Endothelial cell of umbilical vein (primary cell): ENCODE measurements around the gene RARA.

Source experiments
- EZH2 ChIP-seq: IDR thresholded peaks from 2 replicates; pipeline ENCODE4 v1.6.1; 2012; ENCODE audit warnings: borderline replicate concordance, low read depth, mild to moderate bottlenecking, moderate library complexity, low read length, inconsistent platforms; ENCODE audit not compliant: severe bottlenecking
- GATA2 ChIP-seq: IDR thresholded peaks from 2 replicates; pipeline ENCODE4 v1.7.0; 2011; ENCODE audit warnings: low read depth, mild to moderate bottlenecking, moderate library complexity, mixed read lengths, low read length; ENCODE audit not compliant: insufficient read length, insufficient read depth
- POLR2A ChIP-seq: IDR thresholded peaks from 2 replicates; pipeline ENCODE4 v1.6.1; 2012; ENCODE audit warnings: low read depth, mild to moderate bottlenecking, control low read depth, low read length
- POLR2AphosphoS5 ChIP-seq: IDR thresholded peaks from 2 replicates; pipeline ENCODE4 v1.6.1; 2012; ENCODE audit warnings: low read depth, mild to moderate bottlenecking, control low read depth, low read length, moderate library complexity; ENCODE audit not compliant: insufficient read depth
- TF ChIP-seq, protein P1 (sequence below), 2 donors: IDR thresholded peaks; 1 replicate in 1 of 2; 2 replicates in 1 of 2; pipeline ENCODE4 v1.5.1; 2011; ENCODE audit warnings: low read length in 2 of 2, mild to moderate bottlenecking in 2 of 2, moderate library complexity in 2 of 2, control low read depth in 1 of 2, inconsistent platforms in 1 of 2, low read depth in 1 of 2; ENCODE audit not compliant: insufficient read depth in 1 of 2; ENCODE audit errors: extremely low read depth in 1 of 2

DNA sequence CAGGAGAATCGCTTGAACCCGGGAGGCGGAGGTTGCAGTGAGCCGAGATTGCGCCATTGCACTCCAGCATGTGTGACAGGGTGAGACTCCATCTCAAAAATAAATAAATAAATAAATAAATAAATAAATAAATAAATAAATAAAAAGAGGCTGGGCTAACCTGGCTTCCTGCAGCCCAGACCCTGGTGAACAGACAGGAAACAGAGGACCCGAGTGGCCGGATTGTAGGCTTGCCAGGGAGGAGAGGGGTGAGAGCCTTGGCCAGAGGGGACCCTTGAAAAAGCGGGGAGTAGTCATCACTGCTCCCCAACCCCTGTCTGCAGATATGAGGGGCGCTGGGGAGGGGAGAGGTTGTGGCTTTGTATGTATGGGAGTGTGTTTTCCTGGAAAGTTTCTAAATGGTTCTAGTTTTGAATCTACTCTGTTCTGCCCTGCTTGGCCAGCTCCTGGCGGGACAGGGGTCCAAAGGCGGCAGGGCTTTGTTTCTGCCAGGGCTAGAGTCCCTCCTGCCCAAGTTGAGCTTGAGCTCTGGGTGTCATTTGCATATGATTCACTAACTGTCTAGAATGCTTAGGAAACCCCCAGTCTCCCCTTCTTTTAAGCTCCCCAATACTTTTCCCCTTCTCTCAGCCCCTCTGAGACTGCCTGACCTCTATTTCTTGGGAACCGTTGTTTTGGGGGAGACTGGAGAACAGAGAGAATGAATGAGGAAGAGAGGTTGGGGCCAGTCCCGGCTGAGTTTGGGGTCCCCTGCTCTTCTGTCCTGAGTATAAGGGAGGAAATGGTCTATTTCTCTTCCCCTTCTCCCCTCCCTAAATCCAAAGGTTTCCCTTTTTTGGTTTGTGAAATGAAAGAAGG lies 16.4 kb downstream of the RARA start:
- TF ChIP-seq POLR2A: no peak
- TF ChIP-seq, protein P1, sequence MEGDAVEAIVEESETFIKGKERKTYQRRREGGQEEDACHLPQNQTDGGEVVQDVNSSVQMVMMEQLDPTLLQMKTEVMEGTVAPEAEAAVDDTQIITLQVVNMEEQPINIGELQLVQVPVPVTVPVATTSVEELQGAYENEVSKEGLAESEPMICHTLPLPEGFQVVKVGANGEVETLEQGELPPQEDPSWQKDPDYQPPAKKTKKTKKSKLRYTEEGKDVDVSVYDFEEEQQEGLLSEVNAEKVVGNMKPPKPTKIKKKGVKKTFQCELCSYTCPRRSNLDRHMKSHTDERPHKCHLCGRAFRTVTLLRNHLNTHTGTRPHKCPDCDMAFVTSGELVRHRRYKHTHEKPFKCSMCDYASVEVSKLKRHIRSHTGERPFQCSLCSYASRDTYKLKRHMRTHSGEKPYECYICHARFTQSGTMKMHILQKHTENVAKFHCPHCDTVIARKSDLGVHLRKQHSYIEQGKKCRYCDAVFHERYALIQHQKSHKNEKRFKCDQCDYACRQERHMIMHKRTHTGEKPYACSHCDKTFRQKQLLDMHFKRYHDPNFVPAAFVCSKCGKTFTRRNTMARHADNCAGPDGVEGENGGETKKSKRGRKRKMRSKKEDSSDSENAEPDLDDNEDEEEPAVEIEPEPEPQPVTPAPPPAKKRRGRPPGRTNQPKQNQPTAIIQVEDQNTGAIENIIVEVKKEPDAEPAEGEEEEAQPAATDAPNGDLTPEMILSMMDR (IDR thresholded peaks at IDR 0.05; ENCODE audit: extremely low read depth in 1 of 2, insufficient read depth in 1 of 2, low read depth in 1 of 2, low read length in 2 of 2): no peak
- no peak for TF ChIP-seq GATA2
- TF ChIP-seq POLR2AphosphoS5: no peak
- no peak for TF ChIP-seq EZH2
